K562 (cell line): ENCODE measurements around the gene LRRC14B. TPM values are rescaled to one million over a fixed set of nuclear protein-coding genes. Genes with fewer than 3 reads are reported as not detected.

Source experiments
- ATAC-seq: fragments of 200-7000 bp; cut with Tn5 transposase; 3 replicates; pipeline ENCODE4 v1.9.1; 2020; ENCODE audit warnings: moderate library complexity
- BruUV-seq: library from RNA; stranded (reverse); fragments of 400-500 nt; replicated peaks from 2 replicates; lab custom pipeline; 2021; lab: Mats Ljungman, UMichigan
- CTCF ChIA-PET: fragments of 300-600 bp; formaldehyde crosslinking; extraction: SDS; loops from one replicate; lab custom pipeline; 2021; ENCODE audit warnings: low intra/inter-chr PET ratio; lab: Yijun Ruan, JAX
- POLR2A ChIA-PET: fragments of 300-600, 350-650 bp; sonication (Branson Sonifier 250); formaldehyde crosslinking; extraction: SDS; loops from one replicate; lab custom pipeline; 2021; ENCODE audit warnings: antibody characterized with exemption, inconsistent platforms; lab: Yijun Ruan, JAX
- DNase-seq, 4 experiments: peaks; one replicate each; pipeline versions ENCODE4 v3.0.0 to v3.0.0-alpha.2; 2011 to 2018; ENCODE audit warnings: low spot score in 3 of 4, mixed read lengths in 3 of 4; ENCODE audit errors: extremely low read depth in 1 of 4
- FAIRE-seq: peaks from 2 replicates; lab custom pipeline; 2011; peaks lifted over from hg19 to GRCh38; lab: Jason Lieb, UNC
- H2AFZ ChIP-seq: 2 replicates; pipeline ENCODE4 v1.6.0; 2011; ENCODE audit warnings: low read depth, low read length, control low read depth, inconsistent platforms
- H3K27ac ChIP-seq: fragments of 200-600 bp; 3 replicates; pipeline ENCODE4 v1.8.0; 2011; ENCODE audit warnings: low read depth, mild to moderate bottlenecking, control low read depth, inconsistent platforms, low read length, moderate library complexity, mixed read lengths; ENCODE audit errors: extremely low read depth
- H3K27me3 ChIP-seq, 2 experiments: fragments of 300-600 bp in 1 of 2; 2 replicates in 1 of 2; 3 replicates in 1 of 2; pipeline versions ENCODE4 v1.6.0 to v1.8.0; 2011; ENCODE audit warnings: inconsistent platforms in 2 of 2, low read length in 2 of 2, mild to moderate bottlenecking in 1 of 2, mixed read lengths in 1 of 2, moderate library complexity in 1 of 2; ENCODE audit not compliant: control insufficient read depth in 2 of 2, insufficient read depth in 2 of 2
- H3K36me3 ChIP-seq: fragments of 300-600 bp; 3 replicates; pipeline ENCODE4 v1.8.0; 2011; ENCODE audit warnings: mild to moderate bottlenecking, low read length, inconsistent platforms; ENCODE audit not compliant: control insufficient read depth, insufficient read depth
- H3K4me1 ChIP-seq, 2 experiments: fragments of 200-600 bp in 1 of 2; replicated peaks in 1 of 2; 2 replicates in 1 of 2; 3 replicates in 1 of 2; pipeline versions ENCODE4 v1.5.1 to v1.8.0; 2011; ENCODE audit warnings: inconsistent platforms in 2 of 2, low read length in 2 of 2, mild to moderate bottlenecking in 1 of 2, mixed read lengths in 1 of 2, moderate library complexity in 1 of 2; ENCODE audit not compliant: control insufficient read depth in 2 of 2, insufficient read depth in 2 of 2
- H3K4me2 ChIP-seq: 2 replicates; pipeline ENCODE4 v1.6.1; 2011; ENCODE audit warnings: low read length, control low read depth, inconsistent platforms, mixed read lengths; ENCODE audit not compliant: insufficient read depth
- H3K4me3 ChIP-seq: fragments of 200-600 bp; sonication (generic), shearing (Covaris generic); 2 replicates; pipeline ENCODE4 v1.5.1; 2016; ENCODE audit warnings: control low read depth, inconsistent platforms
- H3K79me2 ChIP-seq: fragments of 200-600 bp; 3 replicates; pipeline ENCODE4 v1.8.0; 2011; ENCODE audit warnings: low read length, inconsistent platforms; ENCODE audit not compliant: control insufficient read depth, insufficient read depth
- H3K9ac ChIP-seq, 2 experiments: 2 replicates each; pipeline versions ENCODE4 v1.6.0 to v1.6.1; 2011; ENCODE audit warnings: low read depth in 2 of 2, low read length in 2 of 2, control low read depth in 1 of 2, inconsistent platforms in 1 of 2, mild to moderate bottlenecking in 1 of 2, mixed read lengths in 1 of 2; ENCODE audit not compliant: insufficient read depth in 1 of 2
- H3K9me1 ChIP-seq: one replicate; pipeline ENCODE4 v1.6.0; 2011; ENCODE audit warnings: inconsistent platforms, mild to moderate bottlenecking, low read length, moderate library complexity; ENCODE audit not compliant: control insufficient read depth, insufficient read depth
- H3K9me3 ChIP-seq: replicated peaks from 2 replicates; pipeline ENCODE4 v1.5.1; 2011; ENCODE audit warnings: low read depth, low read length, inconsistent platforms; ENCODE audit not compliant: control insufficient read depth, insufficient read depth
- H4K20me1 ChIP-seq: replicated peaks from 2 replicates; pipeline ENCODE4 v1.6.1; 2011; ENCODE audit warnings: low read length, inconsistent platforms, mixed read lengths; ENCODE audit not compliant: control insufficient read depth, insufficient read depth
- ATF1 ChIP-seq, 2 experiments: fragments of 450-650 bp in 1 of 2; IDR thresholded peaks; 2 replicates each; pipeline ENCODE4 v1.6.1; 2016; ENCODE audit warnings: missing compliant biosample characterization in 1 of 2, missing genetic modification characterization in 1 of 2
- CREM ChIP-seq: IDR thresholded peaks from 2 replicates; pipeline ENCODE4 v1.6.1; 2014; ENCODE audit warnings: antibody characterized with exemption, low read depth
- HMGXB4 ChIP-seq: sonication (generic); formaldehyde crosslinking; IDR thresholded peaks from 2 replicates; pipeline ENCODE4 v1.8.1; 2023; ENCODE audit warnings: mild to moderate bottlenecking, missing genetic modification reagents
- IFI16 ChIP-seq: fragments of 250-450 bp; sonication (Bioruptor Pico); IDR thresholded peaks from 2 replicates; pipeline ENCODE4 v2.1.2; 2022; ENCODE audit warnings: mild to moderate bottlenecking, inconsistent platforms
- RBM39 ChIP-seq: fragments of 200-400 bp; formaldehyde crosslinking; optimal IDR thresholded peaks from 2 replicates; pipeline ENCODE3; 2018; ENCODE audit warnings: low read depth, low read length
- SLC30A9 ChIP-seq: fragments of 250-450 bp; sonication (Bioruptor Pico); IDR thresholded peaks from 2 replicates; pipeline ENCODE4 v1.8.0; 2022; ENCODE audit warnings: mild to moderate bottlenecking, moderate library complexity
- ZNF232 ChIP-seq: sonication (generic); formaldehyde crosslinking; IDR thresholded peaks from 2 replicates; pipeline ENCODE4 v1.8.0; 2022; ENCODE audit warnings: mild to moderate bottlenecking, missing genetic modification reagents
- WGBS: fragments of 100-300 bp; shearing (Covaris generic); methylation state at CpG from one replicate; pipeline ENCODE4 v1.1.6; 2016; ENCODE audit warnings: low coverage, mixed read lengths; ENCODE audit not compliant: insufficient coverage; ENCODE audit errors: missing lambda C conversion rate; 5-methylcytosine and 5-hydroxymethylcytosine counted together
- in situ Hi-C: fragments of 300-500 bp; cut with MboI; formaldehyde crosslinking; loops from 4 replicates; pipeline ENCODE4 v1.15.0; 2018; ENCODE audit warnings: inconsistent platforms, mixed read lengths
- intact Hi-C: fragments of 100-400 bp; cut with micrococcal nuclease; formaldehyde crosslinking; loops from 2 replicates; pipeline ENCODE4 v1.14.2; 2022
- polyA plus RNA-seq, 8 experiments: library from polyadenylated mRNA; depleted of rRNA in 4 of 8; stranded (reverse) in 5 of 8; unstranded in 3 of 8; fragments of >200 nt; fragmentation: Nextera tagmentation in 2 of 8; fragmentation: Illumina TruSeq in 1 of 8; extraction: Ambion mirVana in 2 of 8; extraction: Trizol in 1 of 8; gene quantifications; 2 replicates each; pipeline versions ENCODE4 v1.2.1 to v1.2.3, GENCODE V29; 2011 to 2014; ENCODE audit warnings: inconsistent platforms in 1 of 8, missing spikeins in 1 of 8
- total RNA-seq, 7 experiments: library from RNA; depleted of rRNA in 6 of 7; stranded (reverse); fragments of >200 nt in 6 of 7; fragmentation: Illumina TruSeq in 2 of 7; extraction: Trizol in 2 of 7; gene quantifications; 2 replicates each; pipeline versions ENCODE4 v1.2.1 to v1.2.3, GENCODE V29; 2011 to 2021; ENCODE audit warnings: low replicate concordance in 1 of 7
- TF ChIP-seq, protein P1 (sequence below): fragments of 450-650 bp; formaldehyde crosslinking; IDR thresholded peaks from 2 replicates; pipeline ENCODE4 v1.4.0; 2020; ENCODE audit warnings: mild to moderate bottlenecking, mixed read lengths
- TF ChIP-seq, protein P2 (sequence below): sonication (generic); formaldehyde crosslinking; IDR thresholded peaks from 2 replicates; pipeline ENCODE4 v1.5.0; 2020; ENCODE audit warnings: missing genetic modification reagents

LRRC14B gene
- total and polyA plus RNA-seq, 9 of the 15 experiments (the other 6 are each of a cell fraction or from before 2014, with no cell fraction given): not detected

- peak; percentile 57 for FAIRE-seq
- ChIA-PET CTCF (no interaction called here), POLR2A (no interaction called here)
- in situ Hi-C loops (no loop called here), intact Hi-C loops (no loop called here)
- no peak overlapping the region for H3K27ac ChIP-seq
- no TSS peak for BruUV-seq
- H3K9me3 ChIP-seq: no peaks in the 10 kb centered on the region
- H3K4me1 ChIP-seq: peaks cover 0 to 22% of the 10 kb centered on the region in 2 experiments; a peak in 3 of 5 replicates
- peaks cover 52 to 76% of the 10 kb centered on the region in 2 experiments for H3K27me3 ChIP-seq
- H3K79me2 ChIP-seq: no peaks in the 10 kb centered on the region
- 0 out of 2 replicates have a peak overlapping the region, but pooled peaks have one; percentile 35 for H2AFZ ChIP-seq
- WGBS: 1% methylated on average over 12 of the region's 12 CpGs
- peaks cover 12% of the 10 kb centered on the region for H4K20me1 ChIP-seq
- no peaks in the 10 kb centered on the region for H3K36me3 ChIP-seq
- 0 out of 2 replicates have a peak overlapping the region, but pooled peaks have one; percentile 19 for H3K4me2 ChIP-seq
- no peak overlapping the region for H3K4me3 ChIP-seq
- peak; percentile 30; the same call in 2 of the 3 replicates for ATAC-seq
- H3K9ac ChIP-seq: no peak overlapping the region
- no peak for TF ChIP-seq ZNF232 (CRISPR knock-in tag)
- DNase-seq: no peak
- H3K9me1 ChIP-seq: peaks cover 4% of the 10 kb centered on the region
Observed at GRCh38 chr5:169728-170094, 21.6 kb upstream of the LRRC14B start.

DNA sequence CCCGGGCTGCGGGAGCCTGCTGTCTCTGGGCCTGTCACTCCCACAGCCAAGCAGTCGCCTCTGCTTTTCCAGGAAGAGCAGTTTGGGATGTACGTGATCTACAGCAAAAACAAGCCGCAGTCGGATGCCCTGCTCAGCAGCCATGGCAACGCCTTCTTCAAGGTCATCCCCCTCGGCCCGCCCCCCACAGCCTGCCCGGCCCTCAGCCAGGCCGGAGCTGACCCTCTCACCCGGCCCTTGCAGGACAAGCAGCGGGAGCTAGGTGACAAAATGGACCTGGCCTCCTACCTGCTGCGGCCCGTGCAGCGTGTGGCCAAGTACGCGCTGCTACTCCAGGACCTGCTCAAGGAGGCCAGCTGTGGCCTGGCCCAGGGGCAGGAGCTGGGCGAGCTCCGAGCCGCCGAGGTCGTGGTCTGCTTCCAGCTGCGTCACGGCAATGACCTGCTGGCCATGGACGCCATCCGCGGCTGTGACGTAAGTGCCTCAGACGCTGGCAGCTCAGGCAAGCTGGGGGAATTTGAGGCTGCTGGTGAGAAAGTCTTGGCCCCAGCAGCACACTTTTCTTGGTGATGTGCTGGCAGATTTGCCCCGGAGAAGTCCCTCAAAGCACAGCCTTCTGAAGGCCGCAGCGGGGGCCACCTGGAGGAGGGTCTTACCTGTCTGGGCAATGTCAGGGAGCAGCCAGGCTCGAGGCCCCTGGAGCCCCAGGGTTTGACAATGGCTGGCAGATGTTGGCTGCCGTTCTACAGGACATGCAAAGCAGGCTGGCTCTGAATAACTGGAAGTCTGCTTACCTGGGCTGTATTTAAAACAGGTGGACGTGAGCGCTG, 20.1 kb upstream of the LRRC14B start:
- Histone ChIP-seq H2AFZ (no peak overlapping the region), H3K4me2 (no peak overlapping the region), H3K79me2 (no peaks in the 10 kb centered on the region), H3K9me1 (peaks cover 4% of the 10 kb centered on the region), H3K4me1 (peaks cover 0 to 20% of the 10 kb centered on the region in 2 experiments; a peak in 3 of 5 replicates), H3K27ac (no peak overlapping the region), H3K9me3 (no peaks in the 10 kb centered on the region), H3K4me3 (no peak overlapping the region), H3K27me3 (peaks cover 61 to 88% of the 10 kb centered on the region in 2 experiments), H3K9ac (peak overlapping the region in 1 of 2 experiments; percentile 35; a peak in 1 of 4 replicates), H3K36me3 (no peaks in the 10 kb centered on the region), H4K20me1 (peaks cover 12% of the 10 kb centered on the region)
- DNase-seq: no peak
- no peak; the same call in 2 of the 3 replicates for ATAC-seq
- in situ Hi-C loops: no loop called here
- no peak for FAIRE-seq
- intact Hi-C loops: no loop called here
- no TSS peak for BruUV-seq
- ChIA-PET CTCF (no interaction called here), POLR2A (interaction anchor here (1.0 kb wide), 1 partner anchor 9 kb away, joined by 5 read pairs; no protein-coding TSS in a partner anchor)
- 12% methylated on average over 36 of the region's 37 CpGs for WGBS
- TF ChIP-seq HMGXB4 (CRISPR knock-in tag) (no peak), CREM (peak; percentile 27; the same call in 1 of the 2 replicates), RBM39 (no peak), IFI16 (CRISPR knock-in tag) (no peak), ATF1 (CRISPR knock-in tag; IDR thresholded peaks at IDR 0.05) (no peak), ATF1 (tag; IDR thresholded peaks at IDR 0.05) (0 out of 2 replicates have a peak, but pooled peaks have one; percentile 28), SLC30A9 (no peak)
- TF ChIP-seq, protein P1, sequence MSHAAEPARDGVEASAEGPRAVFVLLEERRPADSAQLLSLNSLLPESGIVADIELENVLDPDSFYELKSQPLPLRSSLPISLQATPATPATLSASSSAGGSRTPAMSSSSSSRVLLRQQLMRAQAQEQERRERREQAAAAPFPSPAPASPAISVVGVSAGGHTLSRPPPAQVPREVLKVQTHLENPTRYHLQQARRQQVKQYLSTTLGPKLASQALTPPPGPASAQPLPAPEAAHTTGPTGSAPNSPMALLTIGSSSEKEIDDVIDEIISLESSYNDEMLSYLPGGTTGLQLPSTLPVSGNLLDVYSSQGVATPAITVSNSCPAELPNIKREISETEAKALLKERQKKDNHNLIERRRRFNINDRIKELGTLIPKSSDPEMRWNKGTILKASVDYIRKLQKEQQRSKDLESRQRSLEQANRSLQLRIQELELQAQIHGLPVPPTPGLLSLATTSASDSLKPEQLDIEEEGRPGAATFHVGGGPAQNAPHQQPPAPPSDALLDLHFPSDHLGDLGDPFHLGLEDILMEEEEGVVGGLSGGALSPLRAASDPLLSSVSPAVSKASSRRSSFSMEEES: no peak
- TF ChIP-seq, protein P2, sequence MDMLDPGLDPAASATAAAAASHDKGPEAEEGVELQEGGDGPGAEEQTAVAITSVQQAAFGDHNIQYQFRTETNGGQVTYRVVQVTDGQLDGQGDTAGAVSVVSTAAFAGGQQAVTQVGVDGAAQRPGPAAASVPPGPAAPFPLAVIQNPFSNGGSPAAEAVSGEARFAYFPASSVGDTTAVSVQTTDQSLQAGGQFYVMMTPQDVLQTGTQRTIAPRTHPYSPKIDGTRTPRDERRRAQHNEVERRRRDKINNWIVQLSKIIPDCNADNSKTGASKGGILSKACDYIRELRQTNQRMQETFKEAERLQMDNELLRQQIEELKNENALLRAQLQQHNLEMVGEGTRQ: no peak
